Measurements from ENCODE around the gene RTN4RL1.
A peak's percentile ranks its signal among the peaks of the same experiment; 100 is the strongest.

Gene RTN4RL1

DNA sequence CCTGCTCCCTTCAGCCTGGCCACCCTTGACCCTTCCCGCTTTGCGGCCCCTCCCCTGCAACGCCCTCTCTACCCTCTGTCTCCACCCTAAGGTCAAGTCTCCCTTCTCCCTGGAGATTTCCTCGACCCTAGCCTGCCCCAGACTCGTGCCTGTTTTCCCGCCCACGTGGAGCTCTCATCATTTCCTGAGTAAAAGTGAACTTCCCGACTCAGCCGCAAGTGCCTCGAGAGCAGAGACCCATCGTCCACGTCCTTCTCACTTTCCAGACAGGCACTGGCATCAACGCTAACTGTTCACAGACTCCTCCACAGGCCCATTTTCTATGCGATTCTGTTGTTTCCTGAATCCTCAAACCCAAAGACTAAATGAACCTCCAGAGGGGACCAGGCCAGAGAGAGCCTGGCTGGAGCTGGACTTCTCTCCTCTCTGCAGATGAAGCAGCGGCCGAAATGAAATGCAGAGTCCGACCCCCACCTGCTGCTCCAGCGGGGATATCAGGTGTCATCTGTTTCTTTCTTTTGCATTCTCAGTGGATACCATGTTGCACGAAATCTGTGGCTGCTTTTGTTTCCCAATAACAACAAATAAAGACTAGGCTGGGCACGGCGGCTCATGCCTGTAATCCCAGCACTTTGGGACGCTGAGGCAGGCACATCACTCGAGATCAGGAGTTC lies 52.5 kb downstream of the RTN4RL1 start:
- peak in 1 of 2 experiments; percentile 4 for DNase-seq

DNA sequence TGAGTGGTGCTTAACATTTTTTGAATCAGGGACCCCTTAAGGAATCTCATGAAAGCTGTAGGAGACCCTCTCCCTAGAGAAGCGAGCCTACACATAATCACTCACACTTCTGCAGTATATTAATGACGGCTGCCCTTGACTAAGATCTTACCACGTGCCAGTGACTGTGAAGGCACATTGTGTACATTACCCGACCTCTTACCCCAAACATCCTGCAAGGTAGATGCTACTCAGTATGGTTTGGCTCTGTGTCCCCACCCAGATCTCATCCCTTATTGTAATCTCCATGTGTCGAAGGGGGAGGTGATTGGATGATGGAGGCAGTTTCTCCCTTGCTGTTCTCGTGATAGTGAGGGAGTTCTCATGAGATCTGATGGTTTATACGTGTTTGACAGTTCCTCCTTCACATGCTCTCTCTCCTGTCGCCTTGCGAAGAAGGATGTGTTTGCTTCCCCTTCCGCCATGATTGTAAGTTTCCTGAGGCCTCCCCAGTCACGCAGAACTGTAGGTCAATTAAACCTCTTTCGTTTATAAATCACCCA lies 54.2 kb downstream of the RTN4RL1 start:
- no peak for DNase-seq

DNA sequence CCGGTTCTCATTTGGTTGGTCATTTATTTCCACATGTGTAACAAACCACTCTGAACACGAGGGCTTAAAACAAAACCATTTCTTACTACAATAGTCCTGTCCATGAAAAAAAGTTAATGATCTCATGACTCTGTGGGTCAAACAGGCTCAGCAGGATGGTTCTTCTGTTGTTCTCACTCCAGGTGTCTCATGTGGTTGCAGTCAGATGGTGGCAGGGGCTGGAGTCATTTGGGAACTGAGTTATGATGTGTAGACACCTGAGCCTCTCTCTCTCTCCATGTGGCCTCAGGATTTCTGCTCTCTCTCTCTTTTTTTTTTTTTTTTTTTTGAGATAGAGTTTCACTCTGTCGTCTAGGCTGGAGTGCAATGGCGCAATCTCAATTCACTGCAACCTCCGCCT lies 55.4 kb downstream of the RTN4RL1 start:
- no peak for DNase-seq

DNA sequence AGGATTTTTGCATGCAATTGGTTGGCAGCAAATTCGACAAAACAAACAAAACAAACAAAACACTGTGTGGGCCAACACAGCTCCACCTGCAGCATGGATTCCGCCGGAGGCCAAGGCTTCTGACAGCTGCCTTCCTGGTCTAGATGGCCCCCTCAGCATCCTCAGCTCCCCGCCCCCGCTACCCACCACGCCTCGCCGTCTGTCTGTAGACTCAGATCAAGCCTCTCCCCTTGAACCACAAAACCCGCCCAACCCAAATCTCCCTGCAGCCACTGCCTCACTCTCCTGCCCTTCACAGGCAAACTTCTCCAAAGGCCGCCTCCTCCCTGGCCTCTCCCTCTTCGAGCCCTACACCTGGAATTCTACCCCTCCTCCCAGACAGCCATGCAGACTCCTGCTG lies 57.9 kb downstream of the RTN4RL1 start:
- DNase-seq, result no peak

DNA sequence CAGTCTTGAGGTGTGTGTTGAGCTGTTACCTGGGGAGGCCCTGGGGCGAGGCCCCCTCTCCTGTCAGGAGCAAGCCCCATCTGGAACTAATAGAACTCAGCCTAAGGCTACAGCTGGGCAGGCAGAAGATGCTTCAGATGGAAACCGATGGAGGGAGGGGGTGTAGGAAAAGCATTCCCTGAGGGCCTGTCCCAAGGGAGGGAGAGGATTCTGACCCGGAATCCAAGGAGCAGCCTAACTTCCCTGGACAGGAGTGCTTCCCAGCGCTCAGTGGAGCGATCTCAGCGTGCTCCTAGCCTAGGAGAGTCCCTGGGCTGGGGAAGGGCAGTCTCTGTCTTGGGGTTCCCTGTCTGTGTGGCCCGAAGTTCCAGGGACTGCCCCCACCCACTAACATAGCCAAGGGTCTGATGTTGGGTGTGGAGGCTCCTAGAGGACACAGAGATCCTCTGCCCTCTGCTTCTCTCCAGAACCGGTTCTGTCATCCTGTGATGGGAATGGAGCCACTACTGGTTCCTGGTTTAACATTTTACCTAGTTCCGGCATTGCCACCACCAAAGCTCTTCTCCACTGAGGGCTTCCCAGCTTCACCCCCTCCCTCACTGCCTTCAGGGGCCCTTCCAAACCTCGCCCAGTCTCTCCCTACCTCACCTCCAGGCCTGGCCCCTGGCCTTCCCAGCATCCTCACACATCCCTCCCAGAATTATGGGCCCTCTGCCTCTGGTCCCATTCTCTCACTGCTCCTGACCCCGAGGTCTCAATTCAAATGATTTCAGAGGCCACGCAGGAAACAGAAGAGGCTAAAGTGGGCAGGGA lies 58.7 kb downstream of the RTN4RL1 start:
- DNase-seq, result no peak

DNA sequence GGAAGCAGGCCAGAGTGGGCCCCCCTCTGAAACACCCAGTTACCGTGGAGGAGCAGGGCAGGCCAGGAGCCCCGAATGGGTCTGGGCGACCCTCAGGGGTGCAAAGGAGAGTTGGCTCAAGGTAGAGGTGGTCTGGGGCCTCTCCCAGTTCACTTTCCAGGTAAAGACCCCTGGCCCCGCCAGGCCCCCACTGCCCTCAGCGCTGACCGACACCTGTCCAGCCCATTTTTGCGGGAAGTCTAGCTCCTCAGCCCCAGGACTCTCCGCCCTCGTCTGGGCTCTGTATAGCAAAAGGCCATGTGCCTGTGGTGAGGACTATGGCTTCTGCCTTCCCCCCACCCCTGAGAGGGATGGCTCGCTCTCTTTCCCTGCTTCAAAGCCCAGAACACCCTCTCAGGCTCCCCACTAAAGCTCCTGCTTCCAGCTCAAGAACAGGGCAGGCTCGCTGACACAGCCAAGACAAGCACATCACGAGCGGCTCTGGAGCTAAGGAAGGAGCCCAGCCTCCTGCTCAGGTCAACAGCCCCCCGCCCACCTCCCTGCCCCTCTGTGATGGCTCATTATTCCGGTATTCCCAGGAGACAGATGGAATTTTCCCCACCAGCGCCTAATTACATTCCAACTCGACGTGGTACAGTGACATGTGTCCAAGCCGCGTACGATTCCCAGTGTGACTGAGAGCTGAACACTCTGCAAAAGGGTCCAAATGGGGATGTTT lies 59.4 kb downstream of the RTN4RL1 start:
- DNase-seq, result no peak

DNA sequence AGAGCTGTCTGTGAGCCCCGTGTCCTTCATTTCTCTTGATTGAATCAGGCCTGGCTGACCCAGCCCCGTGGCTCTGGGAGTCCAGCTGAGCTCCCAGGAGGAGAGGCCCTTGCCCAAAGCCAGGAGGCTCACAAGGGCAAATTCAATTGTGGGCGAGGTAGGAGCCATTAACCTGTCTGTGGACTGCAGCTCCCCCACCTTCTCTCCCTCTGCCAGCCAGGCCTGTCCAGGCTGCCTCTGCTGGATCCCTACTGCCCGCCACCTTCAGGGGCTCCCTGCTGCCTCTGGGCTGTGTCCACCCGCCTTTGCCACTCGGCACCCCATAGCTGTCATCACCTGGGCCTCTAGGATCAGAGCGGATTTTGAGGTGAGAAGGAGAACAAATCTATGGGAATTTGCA lies 61.9 kb downstream of the RTN4RL1 start:
- no peak for DNase-seq

DNA sequence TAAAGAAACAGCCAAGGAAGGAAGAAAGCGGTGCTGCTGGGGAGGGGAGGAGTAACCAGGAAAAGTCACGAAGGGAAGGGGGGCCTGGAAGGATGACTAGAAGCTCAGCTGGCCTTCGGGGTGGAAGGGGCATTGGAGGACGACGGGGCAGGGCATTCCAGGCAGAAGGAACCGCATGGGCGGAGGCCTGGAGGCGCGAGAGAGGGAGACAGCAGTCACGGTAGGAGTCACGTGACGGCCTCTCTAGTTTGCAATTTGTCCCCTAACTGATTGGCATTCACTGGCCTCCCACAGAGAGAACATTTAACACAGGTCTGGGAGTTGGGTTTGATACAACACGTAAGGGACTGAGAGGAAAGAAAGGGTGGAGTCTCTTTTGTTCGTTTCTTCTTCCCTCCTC lies 63.9 kb downstream of the RTN4RL1 start:
- peak in 1 of 2 experiments; percentile 9 for DNase-seq

DNA sequence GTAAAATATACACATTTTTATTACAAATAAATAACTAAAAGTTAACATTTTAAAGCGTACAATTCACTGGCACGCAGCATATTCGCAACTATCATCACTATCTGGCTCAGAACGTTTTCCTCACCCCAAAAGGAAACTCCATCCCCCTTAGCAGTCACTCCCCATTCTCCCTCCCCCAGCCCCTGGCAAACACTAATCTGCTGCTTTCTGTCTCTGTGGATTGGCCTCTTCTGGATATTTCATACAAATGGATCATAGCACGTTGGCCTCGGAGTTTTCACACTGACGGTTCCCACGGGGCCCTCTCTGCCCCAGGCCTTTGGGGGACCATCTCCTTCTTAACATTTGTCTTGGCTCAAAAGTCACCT lies 64.6 kb downstream of the RTN4RL1 start:
- DNase-seq, result no peak

DNA sequence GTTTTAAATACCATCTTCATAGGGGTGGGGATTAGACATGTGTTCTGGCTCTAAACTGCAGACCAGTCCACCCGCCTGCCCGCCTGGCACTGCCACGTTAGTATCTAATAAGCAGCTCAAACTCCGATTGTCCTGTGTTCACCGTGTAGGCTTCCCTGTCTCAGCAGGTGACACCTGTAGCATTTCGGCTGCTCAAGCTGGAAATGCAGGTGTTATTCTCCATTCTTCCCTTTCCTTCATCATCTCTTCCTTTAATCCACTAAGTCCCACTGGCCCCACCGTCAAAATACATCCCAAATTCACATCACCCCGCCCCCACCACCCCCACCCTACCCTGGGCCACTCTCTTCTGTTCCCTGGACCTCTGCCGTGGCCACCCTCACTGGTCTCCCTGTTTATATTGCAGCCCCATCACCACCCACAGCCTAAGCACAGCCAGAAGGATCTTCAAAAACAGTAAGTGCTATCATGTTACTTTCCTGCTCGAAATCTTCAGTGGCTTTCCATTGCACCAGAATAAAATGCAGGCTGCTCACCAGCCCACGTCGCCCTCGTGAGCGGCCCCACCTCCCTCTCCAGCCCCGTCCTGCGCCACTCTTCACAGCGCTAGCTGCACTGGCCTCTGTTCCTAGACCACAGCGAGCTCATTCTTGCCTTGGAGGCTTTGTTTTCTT lies 65.1 kb downstream of the RTN4RL1 start:
- DNase-seq, result peak in 1 of 2 experiments; percentile 19

DNA sequence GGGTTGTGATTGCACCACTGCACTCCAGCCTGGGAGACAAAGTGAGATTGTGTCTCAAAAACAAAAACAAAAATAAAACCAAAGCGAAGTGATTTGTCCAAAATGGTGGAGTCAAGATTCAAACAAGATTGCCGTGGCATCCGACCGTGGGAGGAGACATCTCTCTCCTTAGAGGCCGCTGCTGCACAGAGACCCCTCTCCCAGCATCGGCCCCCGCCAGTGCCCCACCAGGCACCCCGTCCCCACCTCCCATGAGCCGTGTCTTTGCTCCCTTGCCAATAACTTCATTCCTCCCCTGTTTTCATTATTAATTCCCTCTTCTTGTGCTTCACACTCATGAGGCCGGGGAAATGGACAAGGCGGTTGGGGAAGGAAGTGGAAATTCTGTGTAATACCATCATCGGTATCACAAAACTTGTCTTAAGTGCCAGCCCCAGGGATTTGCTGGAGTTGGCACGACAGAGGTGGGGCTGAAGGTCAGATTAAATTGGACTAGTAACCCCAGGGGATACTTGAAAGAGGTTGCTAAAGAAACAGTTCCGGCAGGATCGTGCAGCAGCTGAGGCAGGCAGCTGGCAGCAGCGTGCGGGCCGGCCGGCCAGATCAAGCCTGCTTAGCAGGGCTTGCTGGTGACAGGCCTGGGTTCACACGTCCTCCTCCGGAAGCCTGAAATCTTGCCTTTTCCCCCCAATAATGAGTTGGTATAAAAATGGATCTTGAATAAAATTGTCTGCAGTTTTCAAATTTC lies 66.8 kb downstream of the RTN4RL1 start:
- no peak for DNase-seq

DNA sequence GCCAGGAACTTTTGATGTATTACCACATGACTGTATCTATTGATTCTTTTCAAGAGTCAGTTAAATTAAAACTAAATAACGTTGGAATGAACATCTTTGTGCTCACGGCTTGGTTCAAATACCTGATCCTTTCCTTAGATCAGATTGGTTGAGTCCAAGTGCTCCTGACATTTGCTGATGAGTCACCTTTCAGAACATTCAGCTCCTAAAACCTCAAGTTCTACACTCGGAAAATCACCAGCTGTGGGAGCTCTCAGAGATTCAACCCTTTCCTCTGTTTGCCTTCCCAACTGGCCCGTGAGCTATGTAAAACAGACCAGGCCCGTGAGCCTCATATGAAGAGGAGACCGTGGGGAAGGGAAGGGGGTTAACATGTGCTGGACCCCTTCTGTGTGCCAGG lies 68.1 kb downstream of the RTN4RL1 start:
- DNase-seq, result no peak

DNA sequence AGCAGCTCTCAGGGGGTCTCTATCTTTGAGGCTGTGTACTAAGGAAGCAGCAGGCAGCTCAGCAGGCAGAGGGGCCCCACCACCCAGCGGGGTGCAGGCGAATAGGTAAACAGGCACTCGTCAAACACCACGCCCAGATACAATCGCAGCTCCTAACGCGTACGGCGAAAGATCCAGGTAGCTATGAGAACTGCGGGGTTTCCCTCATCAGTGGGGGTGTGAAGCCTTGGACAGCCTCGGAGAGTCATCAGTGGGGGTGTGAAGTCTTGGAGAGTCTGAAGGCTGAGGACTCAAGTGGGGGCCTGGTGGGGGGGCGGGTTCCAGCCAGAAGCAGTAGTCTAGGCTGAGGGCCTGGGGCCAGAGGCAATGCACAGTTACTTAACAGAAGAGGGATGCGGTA lies 69.0 kb downstream of the RTN4RL1 start:
- no peak for DNase-seq

DNA sequence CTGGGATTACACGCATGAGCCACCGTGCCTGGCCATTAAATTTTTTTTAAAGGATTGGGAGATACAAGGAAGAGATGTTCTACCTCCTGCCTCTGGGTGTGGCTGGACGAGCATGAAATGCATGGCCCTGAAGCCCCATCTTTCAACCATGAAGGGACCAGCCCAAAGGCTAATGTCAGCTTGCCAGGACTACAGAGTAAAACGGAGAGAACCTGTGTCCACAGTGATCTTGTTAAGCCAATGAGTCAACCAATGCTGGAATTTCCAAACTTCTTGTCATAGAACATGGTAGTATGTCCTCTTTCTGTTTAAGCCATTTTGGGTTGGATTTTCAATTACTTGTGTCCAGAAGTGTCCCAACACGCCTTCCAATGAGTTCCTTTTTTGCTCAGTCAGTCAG lies 71.3 kb downstream of the RTN4RL1 start:
- no peak for DNase-seq

DNA sequence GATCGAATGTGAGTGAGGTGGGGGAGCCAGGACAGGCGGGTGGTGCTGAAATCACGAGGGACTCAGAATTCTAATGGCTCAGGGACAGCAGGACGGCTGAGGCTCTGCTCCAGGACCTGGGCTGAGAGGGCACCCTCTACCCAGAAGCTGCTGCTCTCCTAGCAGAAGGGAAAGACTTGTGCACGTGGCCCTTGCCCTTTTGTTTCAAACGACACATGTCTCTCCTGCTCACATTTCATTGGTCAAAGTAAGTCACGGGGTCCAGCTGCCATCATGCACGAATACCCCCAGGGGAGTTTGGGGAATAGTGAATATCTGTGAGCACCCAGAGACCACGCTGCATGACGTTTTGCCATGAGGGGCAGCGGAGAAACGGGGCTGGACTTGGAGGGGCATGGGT lies 73.2 kb downstream of the RTN4RL1 start:
- DNase-seq, result no peak

DNA sequence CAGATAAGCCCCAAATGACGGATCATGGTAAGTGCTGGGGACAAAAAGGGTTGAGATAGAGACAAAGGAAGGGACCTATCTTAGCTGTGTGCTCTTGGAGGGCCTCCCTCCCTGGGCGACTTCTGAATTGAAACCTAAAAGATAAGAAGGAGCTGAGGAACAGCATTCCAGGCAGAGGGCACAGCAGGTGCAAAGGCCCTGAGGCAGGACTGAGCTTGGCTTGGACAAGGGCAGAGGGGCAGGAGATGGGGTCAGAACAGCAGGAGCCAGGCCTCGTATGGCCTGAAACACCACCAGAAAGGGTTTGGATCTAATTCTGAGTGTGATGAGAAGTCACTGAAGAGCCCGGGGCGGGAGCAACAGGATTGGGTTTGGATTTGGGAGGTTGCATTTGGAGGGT lies 75.4 kb downstream of the RTN4RL1 start:
- DNase-seq, result no peak

DNA sequence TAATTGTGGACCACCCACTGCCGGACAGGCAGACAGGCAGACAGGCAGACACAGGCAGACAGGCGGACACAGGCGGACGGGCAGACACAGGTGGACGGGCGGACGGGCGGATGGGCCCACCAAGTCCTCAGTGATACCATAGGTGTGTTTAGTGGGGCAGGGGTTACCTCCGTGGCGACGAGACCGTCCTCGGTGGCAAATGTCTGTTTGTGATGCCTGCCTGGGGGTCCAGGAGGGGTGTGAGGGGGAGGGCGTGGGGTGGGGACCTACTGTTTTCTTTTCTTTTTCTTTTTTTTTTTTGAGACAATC lies 76.7 kb downstream of the RTN4RL1 start:
- DNase-seq, result no peak

DNA sequence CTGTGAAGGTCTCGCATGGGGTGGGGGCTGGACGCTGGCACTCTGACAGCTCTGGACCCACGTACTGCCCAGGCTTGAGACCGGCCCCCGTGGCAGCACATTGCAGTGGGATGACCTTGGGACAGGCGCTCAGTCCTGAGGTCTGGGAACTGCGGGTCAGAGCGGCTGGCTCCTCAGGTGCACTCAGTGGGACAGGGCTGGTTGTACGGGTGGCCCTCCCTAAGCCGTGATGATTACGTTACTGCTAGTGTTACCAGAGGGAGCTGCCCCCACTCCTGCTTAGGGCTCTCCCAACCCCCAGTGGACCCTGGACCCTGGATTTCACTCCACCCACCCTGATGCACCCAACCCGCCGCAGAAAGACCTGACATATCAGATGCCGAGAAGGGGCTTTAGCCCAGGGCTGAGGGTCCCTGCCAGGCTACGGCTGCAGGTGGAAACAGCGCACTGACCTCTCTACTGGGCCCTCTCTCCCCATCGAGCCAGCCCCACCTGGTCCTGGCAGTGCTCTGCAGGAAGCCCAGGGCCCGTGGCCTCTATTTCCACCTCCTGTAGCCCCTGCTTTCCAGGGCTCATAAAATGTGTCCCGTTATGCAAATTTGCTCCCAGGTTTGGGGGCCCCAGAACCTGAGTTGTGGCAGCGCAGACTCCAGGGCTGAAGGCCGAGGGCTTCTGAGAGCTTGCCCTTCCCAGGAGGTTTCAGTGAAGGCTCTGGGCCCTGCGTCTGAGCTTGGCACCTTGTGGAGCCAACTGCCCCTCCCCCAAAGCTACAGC lies 77.2 kb downstream of the RTN4RL1 start:
- DNase-seq, result no peak

DNA sequence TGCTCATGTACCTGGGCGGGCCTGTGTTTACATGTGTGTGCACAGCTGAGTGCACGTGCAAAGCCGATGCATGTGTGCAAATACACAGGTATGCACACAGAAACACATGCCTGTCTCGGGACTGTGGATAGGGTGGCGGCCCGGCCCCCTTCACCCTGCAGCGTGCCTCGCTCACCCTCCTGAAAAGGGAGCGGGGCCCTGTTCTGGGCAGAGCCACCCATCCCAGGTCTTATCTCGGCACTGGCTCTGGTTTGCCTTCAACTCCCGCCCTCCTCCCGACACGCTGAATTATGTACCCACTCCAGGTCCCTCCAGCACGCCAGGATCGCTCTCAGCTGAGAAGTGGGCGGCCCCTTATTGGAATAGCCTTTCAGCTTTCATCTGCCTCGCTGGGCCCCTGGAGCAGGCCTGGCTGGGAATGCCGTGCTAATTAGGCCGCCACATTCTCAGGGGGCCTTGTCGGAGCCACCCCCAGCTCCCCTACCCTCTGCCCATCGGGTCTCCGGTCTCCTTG lies 77.8 kb downstream of the RTN4RL1 start:
- no peak for DNase-seq

DNA sequence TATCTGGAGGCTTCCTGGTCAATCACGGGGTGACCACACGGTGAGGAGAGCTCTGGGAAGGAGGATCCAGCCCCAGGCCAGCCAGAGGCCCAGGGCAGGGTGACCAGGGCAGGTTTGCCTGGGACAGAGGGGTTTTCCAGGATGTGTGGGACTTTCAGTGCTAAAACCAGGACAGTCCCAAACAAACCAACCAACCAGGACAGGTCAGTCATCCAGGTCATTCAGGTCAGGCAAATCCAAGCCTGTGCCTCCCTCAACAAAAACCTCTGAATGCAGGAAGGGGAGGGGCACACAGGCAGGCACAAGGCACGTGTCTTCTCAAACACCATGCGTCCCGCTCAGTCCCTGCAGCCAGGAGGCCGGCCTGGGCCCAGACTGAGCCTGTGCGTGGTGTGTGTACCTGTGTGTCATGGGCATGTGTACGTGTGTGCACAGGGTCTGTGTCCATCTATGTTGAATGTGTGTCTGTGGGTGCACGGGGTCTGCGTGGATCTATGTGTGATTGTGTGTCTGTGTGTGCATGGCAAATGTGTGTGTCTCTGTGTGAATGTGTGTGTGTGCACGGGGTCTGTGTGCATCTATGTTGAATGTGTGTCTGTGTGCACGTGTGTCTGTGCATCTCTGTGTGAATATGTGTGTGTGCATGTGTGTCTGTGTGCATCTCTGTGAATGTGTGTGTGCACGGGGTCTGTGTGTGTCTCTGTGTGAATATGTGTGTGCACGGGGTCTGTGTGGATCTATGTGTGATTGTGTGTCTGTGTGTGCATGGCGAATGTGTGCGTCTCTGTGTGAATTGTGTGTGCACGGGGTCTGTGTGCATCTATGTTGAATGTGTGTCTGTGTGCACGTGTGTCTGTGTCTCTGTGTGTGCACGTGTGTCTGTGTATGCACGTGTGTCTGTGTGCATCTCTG lies 78.9 kb downstream of the RTN4RL1 start:
- DNase-seq, result no peak

Data from NCI-H187 (cell line).